Activated T-helper 9 cell treated with anti-CD3 and anti-CD28 coated beads, Interleukin-2, amount 50 U/mL, for 16 hours (primary cell): ENCODE data around the gene HECTD1.
"Not testable (repeated sequence)": the region's sequence is repeated elsewhere in the genome, so short reads cannot be mapped to it uniquely, and the experiment has no call there.

Experiments
- DNase-seq: peaks from one replicate; pipeline ENCODE4 v3.0.0-alpha.2; 2020; ENCODE audit warnings: low read depth

HECTD1 gene

GRCh38 chr14:31224808-31225207 is 17.2 kb upstream of the HECTD1 start:
- no peak for DNase-seq

- no peak for DNase-seq
Observed at GRCh38 chr14:31223331-31223730, 15.7 kb upstream of the HECTD1 start.

- DNase-seq: no peak
Observed at GRCh38 chr14:31222834-31223233, 15.2 kb upstream of the HECTD1 start.

GRCh38 chr14:31221266-31221665 is 13.7 kb upstream of the HECTD1 start:
- no peak for DNase-seq

GRCh38 chr14:31219169-31219568 is 11.6 kb upstream of the HECTD1 start:
- no peak for DNase-seq

- DNase-seq: no peak
Observed at GRCh38 chr14:31216359-31216758, 8.8 kb upstream of the HECTD1 start.

- DNase-seq: no peak
Observed at GRCh38 chr14:31212893-31213292, 5.3 kb upstream of the HECTD1 start.

GRCh38 chr14:31209605-31210004 is 2.0 kb upstream of the HECTD1 start:
- DNase-seq: no peak

- no peak for DNase-seq
Observed at GRCh38 chr14:31208546-31209424, 1.2 kb upstream of the HECTD1 start.

GRCh38 chr14:31207287-31207754 is 272 bp downstream of the HECTD1 start:
- no peak for DNase-seq

- DNase-seq: peak; percentile 51
Observed at GRCh38 chr14:31206536-31207286, 882 bp downstream of the HECTD1 start.

- no peak for DNase-seq
Observed at GRCh38 chr14:31205681-31206535, 1.7 kb downstream of the HECTD1 start.

GRCh38 chr14:31204593-31205534 is 2.7 kb downstream of the HECTD1 start:
- DNase-seq: no peak

- not testable (repeated sequence) for DNase-seq
Observed at GRCh38 chr14:31203899-31204592, 3.5 kb downstream of the HECTD1 start.

- DNase-seq: no peak
Observed at GRCh38 chr14:31203414-31203742, 4.2 kb downstream of the HECTD1 start.

GRCh38 chr14:31201111-31201510 is 6.5 kb downstream of the HECTD1 start:
- no peak for DNase-seq

GRCh38 chr14:31200702-31200990 is 6.9 kb downstream of the HECTD1 start:
- DNase-seq: no peak

GRCh38 chr14:31197671-31198070 is 9.9 kb downstream of the HECTD1 start:
- DNase-seq: no peak

GRCh38 chr14:31196839-31197492 is 10.6 kb downstream of the HECTD1 start:
- no peak for DNase-seq

GRCh38 chr14:31194661-31195060 is 12.9 kb downstream of the HECTD1 start:
- DNase-seq: no peak
